HepG2 (cell line): ENCODE measurements around the gene KRTAP1-3. TPM values are rescaled to one million over a fixed set of nuclear protein-coding genes. Genes with fewer than 3 reads are reported as not detected.
A peak's percentile ranks its signal among the peaks of the same experiment; 100 is the strongest.

ENCODE experiments used
- ATAC-seq: fragments of 200-7000 bp; cut with Tn5 transposase; 3 replicates; pipeline ENCODE4 v1.9.1; 2020; ENCODE audit warnings: mild to moderate bottlenecking, moderate library complexity
- BruUV-seq: library from RNA; stranded (reverse); fragments of 400-500 nt; replicated peaks from 2 replicates; lab custom pipeline; 2021; lab: Mats Ljungman, UMichigan
- CTCF ChIA-PET: fragments of 300-600 bp; formaldehyde crosslinking; extraction: SDS; loops from one replicate; lab custom pipeline; 2021; ENCODE audit warnings: low total read pairs, inconsistent platforms, low intra/inter-chr PET ratio; lab: Yijun Ruan, JAX
- POLR2A ChIA-PET: fragments of 350-600 bp; sonication (Branson Sonifier 250); formaldehyde crosslinking; loops from one replicate; lab custom pipeline; 2020; ENCODE audit warnings: antibody characterized with exemption, inconsistent platforms; lab: Yijun Ruan, JAX
- DNase-seq: peaks from one replicate; pipeline ENCODE4 v3.0.0-alpha.2; 2015; ENCODE audit warnings: low spot score
- FAIRE-seq: peaks from 3 replicates; lab custom pipeline; 2011; peaks lifted over from hg19 to GRCh38; lab: Jason Lieb, UNC
- H2AFZ ChIP-seq: one replicate; pipeline ENCODE4 v1.6.1; 2011; ENCODE audit warnings: low read length, inconsistent platforms
- H3K27ac ChIP-seq: fragments of 300-600 bp; 3 replicates; pipeline ENCODE4 v1.8.0; 2011; ENCODE audit warnings: mixed run types, mild to moderate bottlenecking, mixed read lengths, low read length, inconsistent platforms; ENCODE audit not compliant: insufficient read depth; ENCODE audit errors: extremely low read length
- H3K27me3 ChIP-seq, 2 experiments: fragments of 200-600 bp in 1 of 2; 2 replicates in 1 of 2; 3 replicates in 1 of 2; pipeline versions ENCODE4 v1.6.0 to v1.8.0; 2011; ENCODE audit warnings: low read length in 2 of 2, mild to moderate bottlenecking in 2 of 2, moderate library complexity in 2 of 2, inconsistent platforms in 1 of 2; ENCODE audit not compliant: insufficient read depth in 2 of 2, control insufficient read depth in 1 of 2
- H3K36me3 ChIP-seq, 2 experiments: fragments of 200-600 bp in 1 of 2; replicated peaks in 1 of 2; 2 replicates in 1 of 2; 3 replicates in 1 of 2; pipeline versions ENCODE4 v1.5.1 to v1.8.0; 2011; ENCODE audit warnings: low read length in 2 of 2, inconsistent platforms in 1 of 2; ENCODE audit not compliant: insufficient read depth in 2 of 2, control insufficient read depth in 1 of 2
- H3K4me1 ChIP-seq: 2 replicates; pipeline ENCODE4 v1.5.1; 2012; ENCODE audit warnings: low read length, inconsistent platforms; ENCODE audit not compliant: insufficient read depth
- H3K4me2 ChIP-seq: 2 replicates; pipeline ENCODE4 v1.6.0; 2011; ENCODE audit warnings: low read depth, low read length, inconsistent platforms
- H3K4me3 ChIP-seq, 3 experiments: fragments of 200-600 bp in 1 of 3; sonication (generic), shearing (Covaris generic) in 1 of 3; replicated peaks in 1 of 3; 2 replicates each; pipeline ENCODE4 v1.5.1; 2011 to 2016; ENCODE audit warnings: low read length in 3 of 3, inconsistent platforms in 2 of 3, low read depth in 2 of 3, mild to moderate bottlenecking in 2 of 3, control low read depth in 1 of 3, mixed read lengths in 1 of 3; ENCODE audit not compliant: insufficient read depth in 1 of 3
- H3K79me2 ChIP-seq: one replicate; pipeline ENCODE4 v1.6.1; 2011; ENCODE audit warnings: low read length, inconsistent platforms; ENCODE audit not compliant: insufficient read depth
- H3K9ac ChIP-seq: 2 replicates; pipeline ENCODE4 v1.6.0; 2011; ENCODE audit warnings: mild to moderate bottlenecking, low read depth, low read length, inconsistent platforms; ENCODE audit not compliant: insufficient read depth
- H3K9me3 ChIP-seq: 2 replicates; pipeline ENCODE4 v1.5.1; 2012; ENCODE audit warnings: mild to moderate bottlenecking, low read length
- H4K20me1 ChIP-seq: 2 replicates; pipeline ENCODE4 v1.6.0; 2011; ENCODE audit warnings: inconsistent platforms, mild to moderate bottlenecking, low read length, moderate library complexity; ENCODE audit not compliant: insufficient read depth
- MAFF ChIP-seq: IDR thresholded peaks from 2 replicates; pipeline ENCODE4 v1.6.1; 2011; ENCODE audit warnings: low read depth, low read length, improper control_type of control experiment
- MAFK ChIP-seq, 2 experiments: IDR thresholded peaks in 1 of 2; conservative IDR thresholded peaks in 1 of 2; 2 replicates each; pipeline ENCODE4 v1.6.1; 2011; ENCODE audit warnings: improper control_type of control experiment in 2 of 2, low read length in 2 of 2
- NONO ChIP-seq, 2 experiments: fragments of 450-650 bp in 1 of 2; sonication (generic) in 1 of 2; formaldehyde crosslinking in 1 of 2; IDR thresholded peaks in 1 of 2; conservative IDR thresholded peaks in 1 of 2; 2 replicates each; pipeline versions ENCODE4 v1.6.1 to v1.8.0; 2017 to 2022; ENCODE audit warnings: mild to moderate bottlenecking in 1 of 2, missing genetic modification reagents in 1 of 2, moderate library complexity in 1 of 2
- TARDBP ChIP-seq: sonication (generic); formaldehyde crosslinking; IDR thresholded peaks from 2 replicates; pipeline ENCODE4 v1.8.0; 2022; ENCODE audit warnings: mild to moderate bottlenecking, missing genetic modification reagents
- ZNF441 ChIP-seq: sonication (generic); formaldehyde crosslinking; IDR thresholded peaks from 2 replicates; pipeline ENCODE4 v1.7.0; 2021; ENCODE audit warnings: missing genetic modification reagents, borderline replicate concordance
- WGBS: methylation state at CpG from one replicate; pipeline ENCODE4 v1.1.6; 2017; ENCODE audit warnings: low lambda C conversion rate; 5-methylcytosine and 5-hydroxymethylcytosine counted together
- in situ Hi-C: cut with HindIII; loops from 2 replicates; pipeline ENCODE4 v1.10.0; 2017; ENCODE audit warnings: low pct_unique_long_range_greater_than_20kb; ENCODE audit not compliant: extremely low pct_ligation_motif_present
- intact Hi-C: fragments of 100-400 bp; cut with micrococcal nuclease; formaldehyde crosslinking; loops from one replicate; pipeline ENCODE4 v1.10.0; 2022; ENCODE audit not compliant: unreplicated experiment
- polyA plus RNA-seq, 8 experiments: library from polyadenylated mRNA; depleted of rRNA in 3 of 8; stranded (reverse) in 7 of 8; unstranded in 1 of 8; fragments of >200 nt; fragmentation: Illumina TruSeq in 4 of 8; extraction: Trizol in 4 of 8; gene quantifications; 2 replicates each; pipeline versions ENCODE4 v1.2.1 to v1.2.3, GENCODE V29; 2011 to 2016; ENCODE audit warnings: low read depth in 4 of 8, missing spikeins in 1 of 8, mixed read lengths in 1 of 8; ENCODE audit not compliant: insufficient read depth in 1 of 8
- total RNA-seq, 5 experiments: library from RNA; depleted of rRNA; stranded (reverse); fragments of >200 nt; fragmentation: Illumina TruSeq; extraction: Trizol; gene quantifications; 2 replicates each; pipeline ENCODE4 v1.2.3, GENCODE V29; 2016; ENCODE audit warnings: low read depth in 1 of 5

The KRTAP1-3 gene
- total and polyA plus RNA-seq, 2 of the 13 experiments (the other 11 are each of a cell fraction or from before 2014, with no cell fraction given): not detected

DNA sequence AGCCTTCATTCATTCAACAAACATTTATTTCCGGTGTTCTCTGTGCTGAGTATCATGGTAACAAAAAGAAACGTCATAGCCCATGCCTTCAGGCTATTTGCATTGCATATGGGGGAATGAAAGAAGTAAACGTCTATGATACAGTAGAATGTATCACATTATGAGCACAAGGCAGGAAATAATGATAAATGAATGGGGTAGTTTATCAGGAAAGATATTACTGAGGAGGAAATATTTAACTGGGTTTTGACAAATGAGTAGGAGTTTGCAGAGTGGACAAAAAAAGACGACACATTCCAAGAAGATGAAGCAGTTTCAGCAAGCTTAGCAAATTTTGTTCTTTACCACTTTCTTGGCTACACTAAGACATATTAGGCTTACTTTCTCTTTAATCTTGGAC lies 48.0 kb upstream of the KRTAP1-3 start:
- FAIRE-seq: no peak
- H3K36me3 ChIP-seq: no peaks in the 10 kb centered on the region
- intact Hi-C loops: no loop called here

DNA sequence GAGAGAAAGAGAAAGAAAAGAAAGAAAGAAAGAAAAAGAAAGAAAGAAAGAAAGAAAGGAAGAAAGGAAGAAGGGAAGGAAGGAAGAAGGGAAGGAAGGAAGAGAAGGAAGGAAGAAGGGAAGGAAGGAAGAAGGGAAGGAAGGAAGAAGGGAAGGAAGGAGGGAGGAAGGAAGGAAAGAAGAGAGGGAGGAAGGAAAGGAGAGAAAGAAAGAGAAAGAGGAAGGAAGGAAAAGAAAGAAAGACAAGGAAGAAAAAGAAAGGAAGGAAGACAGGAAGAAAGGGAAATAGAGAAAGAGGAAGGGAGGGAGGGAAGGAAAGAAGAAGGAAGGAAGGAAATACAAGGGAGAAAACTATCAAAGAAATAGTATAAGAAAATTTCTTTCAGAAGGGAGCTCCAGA lies 42.1 kb upstream of the KRTAP1-3 start:
- no peak overlapping the region for H3K27ac ChIP-seq
- H3K79me2 ChIP-seq: no peaks in the 10 kb centered on the region
- H3K4me1 ChIP-seq: no peaks in the 10 kb centered on the region
- ChIA-PET CTCF (no interaction called here), POLR2A (no interaction called here)
- H3K4me2 ChIP-seq: no peak overlapping the region
- no peak overlapping the region for H3K4me3 ChIP-seq
- intact Hi-C loops: no loop called here
- no TSS peak for BruUV-seq
- ATAC-seq: no peak
- H3K27me3 ChIP-seq: peaks cover 0 to 5% of the 10 kb centered on the region in 2 experiments; a peak in 2 of 5 replicates
- H2AFZ ChIP-seq: no peak overlapping the region
- no peak for DNase-seq
- no peaks in the 10 kb centered on the region for H4K20me1 ChIP-seq
- no peak overlapping the region for H3K9ac ChIP-seq
- FAIRE-seq: no peak
- no peaks in the 10 kb centered on the region for H3K9me3 ChIP-seq
- TF ChIP-seq TARDBP: no peak
- 0 out of 2 replicates have a peak, but pooled peaks have one; percentile 22 for TF ChIP-seq NONO (IDR thresholded peaks at IDR 0.05)
- no peak for TF ChIP-seq NONO (CRISPR knock-in tag; conservative IDR thresholded peaks at IDR 0.05)
- H3K36me3 ChIP-seq: no peaks in the 10 kb centered on the region
- in situ Hi-C loops: no loop called here

More for the DNA sequence above, 48.0 kb upstream of the KRTAP1-3 start:
- in situ Hi-C loops: no loop called here
- Histone ChIP-seq H3K79me2 (no peaks in the 10 kb centered on the region), H3K4me2 (no peak overlapping the region), H3K9me3 (no peaks in the 10 kb centered on the region), H3K4me1 (no peaks in the 10 kb centered on the region), H3K27ac (no peak overlapping the region), H3K9ac (no peak overlapping the region), H3K4me3 (no peak overlapping the region), H2AFZ (no peak overlapping the region), H3K27me3 (no peaks in the 10 kb centered on the region; a peak in 2 of 5 replicates), H4K20me1 (no peaks in the 10 kb centered on the region)
- ATAC-seq (no peak), DNase-seq (no peak)
- BruUV-seq: no TSS peak
- WGBS: 2% methylated on average over 4 of the region's 4 CpGs
- ChIA-PET POLR2A (no interaction called here), CTCF (no interaction called here)
- peak; percentile 24 to 60; a peak in 3 of 4 replicates for TF ChIP-seq MAFK (conservative IDR thresholded peaks at IDR 0.05 in 1 of 2, IDR thresholded peaks at IDR 0.05 in 1 of 2; ENCODE audit: low read length in 2 of 2)
- TF ChIP-seq MAFF: 0 out of 2 replicates have a peak, but pooled peaks have one; percentile 50
- TF ChIP-seq ZNF441 (CRISPR knock-in tag): no peak
